ENCODE data around the gene EXD2. TPM values are rescaled to one million over a fixed set of nuclear protein-coding genes. Genes with fewer than 3 reads are reported as not detected.

EXD2 gene
- total and polyA plus RNA-seq, 2 of the 13 experiments (the other 11 are each of a cell fraction or from before 2014, with no cell fraction given), result 9.5 to 15.1 TPM

- TF ChIP-seq ZNF784 (CRISPR knock-in tag; IDR thresholded peaks at IDR 0.05; ENCODE audit: borderline replicate concordance) (0 out of 2 replicates have a peak, but pooled peaks have one; percentile 24), SRSF1 (optimal IDR thresholded peaks at IDR 0.05; ENCODE audit: low read depth, low read length) (no peak), ZFP91 (CRISPR knock-in tag; IDR thresholded peaks at IDR 0.05; ENCODE audit: borderline replicate concordance) (peak; percentile 43; the same call in 1 of the 2 replicates), KAT7 (CRISPR knock-in tag; IDR thresholded peaks at IDR 0.05; ENCODE audit: borderline replicate concordance) (no peak; the same call in none of the 2 replicates), PTBP1 (IDR thresholded peaks at IDR 0.05; ENCODE audit: low read depth, low read length, poor library complexity, severe bottlenecking) (no peak), RBFOX2 (IDR thresholded peaks at IDR 0.05; ENCODE audit: low read depth, low read length) (peak; percentile 90), RFXANK (CRISPR knock-in tag; IDR thresholded peaks at IDR 0.05) (no peak), ZNF841 (CRISPR knock-in tag; IDR thresholded peaks at IDR 0.05; ENCODE audit: borderline replicate concordance) (no peak), ZFAT (CRISPR knock-in tag; conservative IDR thresholded peaks at IDR 0.05) (no peak), YY1 (IDR thresholded peaks at IDR 0.05; ENCODE audit: insufficient read depth, insufficient replicate concordance, low read depth, low read length) (peak; percentile 6), ZNF552 (CRISPR knock-in tag; IDR thresholded peaks at IDR 0.05; ENCODE audit: borderline replicate concordance) (no peak), ZNF710 (CRISPR knock-in tag; IDR thresholded peaks at IDR 0.05; ENCODE audit: borderline replicate concordance) (no peak), NR2C2 (CRISPR knock-in tag; IDR thresholded peaks at IDR 0.05; ENCODE audit: borderline replicate concordance) (peak; percentile 58), THYN1 (CRISPR knock-in tag; IDR thresholded peaks at IDR 0.05; ENCODE audit: borderline replicate concordance, low read depth) (no peak), KLF6 (CRISPR knock-in tag; IDR thresholded peaks at IDR 0.05) (no peak), ZNF672 (CRISPR knock-in tag; IDR thresholded peaks at IDR 0.05) (no peak), HOMEZ (CRISPR knock-in tag; IDR thresholded peaks at IDR 0.05; ENCODE audit: low read depth) (no peak), ZNF451 (CRISPR knock-in tag; IDR thresholded peaks at IDR 0.05) (peak; percentile 83; the same call in 1 of the 2 replicates)
Observed at GRCh38 chr14:69153152-69153872, 38.0 kb upstream of the EXD2 start (continued).

Measured in HepG2 (cell line).